HCT116 (cell line): ENCODE measurements around the gene NLE1. TPM values are rescaled to one million over a fixed set of nuclear protein-coding genes. Genes with fewer than 3 reads are reported as not detected.

Experiments
- ATAC-seq: fragments of 200-7000 bp; cut with Tn5 transposase; 2 replicates; pipeline ENCODE4 v1.9.1; 2020; ENCODE audit warnings: mild to moderate bottlenecking, moderate library complexity
- BruUV-seq: library from RNA; stranded (reverse); fragments of 400-500 nt; replicated peaks from 2 replicates; lab custom pipeline; 2021; lab: Mats Ljungman, UMichigan
- CTCF ChIA-PET: fragments of 300-600 bp; sonication (Branson Sonifier 250); formaldehyde crosslinking; loops from one replicate; lab custom pipeline; 2021; ENCODE audit warnings: antibody characterized with exemption; lab: Charles Lee
- POLR2A ChIA-PET: fragments of 300-600, 350-600 bp; sonication (Branson Sonifier 250); formaldehyde crosslinking; loops from one replicate; lab custom pipeline; 2021; ENCODE audit warnings: antibody characterized with exemption; lab: Charles Lee
- RAD21 ChIA-PET, 2 experiments: fragments of 300-600 bp; sonication (Branson Sonifier 250); formaldehyde crosslinking; loops; one replicate each; lab custom pipeline; 2023; ENCODE audit warnings: low total read pairs in 2 of 2; ENCODE audit not compliant: uncharacterized antibody in 2 of 2, unreplicated experiment in 2 of 2, low non-redundant PET in 1 of 2; lab: Charles Lee
- DNase-seq: peaks from one replicate; pipeline ENCODE4 v3.0.0-alpha.2; 2010; ENCODE audit warnings: low read depth, low spot score
- H2AFZ ChIP-seq: fragments of 200-600 bp; shearing (Covaris generic), sonication (generic); 2 replicates; pipeline ENCODE4 v1.6.1; 2017; ENCODE audit warnings: low read depth, mixed run types, mixed read lengths, antibody characterized with exemption, low read length; ENCODE audit not compliant: poor library complexity, severe bottlenecking
- H3K27ac ChIP-seq: 2 replicates; pipeline ENCODE4 v1.5.1; 2012; ENCODE audit warnings: low read depth, low read length
- H3K27me3 ChIP-seq: fragments of 200-600 bp; sonication (generic); 2 replicates; pipeline ENCODE4 v1.6.1; 2016; ENCODE audit warnings: mixed run types, low read length, mixed read lengths; ENCODE audit not compliant: insufficient read depth
- H3K36me3 ChIP-seq, 2 experiments: fragments of 200-500 bp in 1 of 2; fragments of 200-600 bp in 1 of 2; sonication (Bioruptor generic) in 1 of 2; sonication (generic) in 1 of 2; 2 replicates each; pipeline versions ENCODE4 v1.5.1 to v1.6.1; 2014 to 2016; ENCODE audit warnings: low read length in 2 of 2, inconsistent platforms in 1 of 2, mixed read lengths in 1 of 2, mixed run types in 1 of 2; ENCODE audit not compliant: insufficient read depth in 2 of 2, control insufficient read depth in 1 of 2
- H3K4me1 ChIP-seq, 2 experiments: fragments of 200-600 bp in 1 of 2; sonication (generic) in 1 of 2; 2 replicates each; pipeline versions ENCODE4 v1.5.1 to v1.6.1; 2012 to 2017; ENCODE audit warnings: low read length in 2 of 2, inconsistent platforms in 1 of 2, mild to moderate bottlenecking in 1 of 2, mixed read lengths in 1 of 2, mixed run types in 1 of 2, moderate library complexity in 1 of 2; ENCODE audit not compliant: insufficient read depth in 2 of 2, control insufficient read depth in 1 of 2
- H3K4me2 ChIP-seq: fragments of 200-600 bp; sonication (generic); 2 replicates; pipeline ENCODE4 v1.6.1; 2017; ENCODE audit warnings: mixed run types, low read length, mixed read lengths
- H3K4me3 ChIP-seq, 2 experiments: fragments of 200-600 bp in 1 of 2; sonication (generic) in 1 of 2; replicated peaks in 1 of 2; 2 replicates each; pipeline ENCODE4 v1.5.1; 2011 to 2016; ENCODE audit warnings: low read length in 2 of 2, control low read depth in 1 of 2, low read depth in 1 of 2, mild to moderate bottlenecking in 1 of 2, mixed read lengths in 1 of 2, mixed run types in 1 of 2
- H3K79me2 ChIP-seq: fragments of 200-600 bp; sonication (generic); 2 replicates; pipeline ENCODE4 v1.6.1; 2017; ENCODE audit warnings: mild to moderate bottlenecking, mixed run types, low read length, moderate library complexity, mixed read lengths; ENCODE audit not compliant: insufficient read depth
- H3K9ac ChIP-seq: fragments of 200-600 bp; sonication (generic); 2 replicates; pipeline ENCODE4 v1.6.1; 2016; ENCODE audit warnings: low read length, mixed read lengths
- H3K9me2 ChIP-seq: fragments of 200-600 bp; sonication (generic), shearing (Covaris generic); 2 replicates; pipeline ENCODE4 v1.6.1; 2017; ENCODE audit warnings: mixed run types, mild to moderate bottlenecking, moderate library complexity; ENCODE audit not compliant: insufficient read depth
- H3K9me3 ChIP-seq, 2 experiments: fragments of 200-500 bp in 1 of 2; fragments of 200-600 bp in 1 of 2; sonication (Bioruptor generic) in 1 of 2; sonication (generic) in 1 of 2; 2 replicates each; pipeline ENCODE4 v1.6.1; 2014 to 2017; ENCODE audit warnings: low read length in 2 of 2, mixed read lengths in 2 of 2, inconsistent platforms in 1 of 2, low read depth in 1 of 2, mild to moderate bottlenecking in 1 of 2, mixed run types in 1 of 2, moderate library complexity in 1 of 2; ENCODE audit not compliant: control insufficient read depth in 1 of 2, insufficient read depth in 1 of 2
- H4K20me1 ChIP-seq: fragments of 200-600 bp; sonication (generic), shearing (Covaris generic); 2 replicates; pipeline ENCODE4 v1.6.1; 2017; ENCODE audit warnings: mixed run types, mild to moderate bottlenecking, moderate library complexity; ENCODE audit not compliant: insufficient read depth
- ATF3 ChIP-seq: IDR thresholded peaks from 2 replicates; pipeline ENCODE4 v1.6.1; 2012
- EGR1 ChIP-seq: IDR thresholded peaks from 2 replicates; pipeline ENCODE4 v1.6.1; 2012; ENCODE audit warnings: low read depth
- JUND ChIP-seq: IDR thresholded peaks from 2 replicates; pipeline ENCODE4 v1.6.1; 2012
- MAX ChIP-seq: IDR thresholded peaks from 2 replicates; pipeline ENCODE4 v1.6.1; 2012
- POLR2A ChIP-seq: IDR thresholded peaks from 2 replicates; pipeline ENCODE4 v1.7.0; 2011; ENCODE audit warnings: borderline replicate concordance; ENCODE audit not compliant: insufficient read depth, insufficient read length; ENCODE audit errors: extremely low read depth
- SIN3A ChIP-seq: IDR thresholded peaks from 2 replicates; pipeline ENCODE4 v1.6.1; 2012; ENCODE audit warnings: low read depth
- SP1 ChIP-seq: IDR thresholded peaks from 2 replicates; pipeline ENCODE4 v1.6.1; 2012; ENCODE audit warnings: low read depth
- SRF ChIP-seq: IDR thresholded peaks from 2 replicates; pipeline ENCODE4 v1.6.1; 2012; ENCODE audit warnings: low read depth
- TCF7L2 ChIP-seq: IDR thresholded peaks from 2 replicates; pipeline ENCODE4 v1.7.0; 2011; ENCODE audit warnings: borderline replicate concordance, inconsistent platforms; ENCODE audit not compliant: insufficient read depth, insufficient read length; ENCODE audit errors: extremely low read depth
- YY1 ChIP-seq: IDR thresholded peaks from 2 replicates; pipeline ENCODE4 v1.6.1; 2011; ENCODE audit warnings: low read length, low read depth, moderate library complexity, mild to moderate bottlenecking; ENCODE audit not compliant: insufficient replicate concordance; ENCODE audit errors: extremely low read depth
- ZFX ChIP-seq: fragments of 450-650 bp; IDR thresholded peaks from 2 replicates; pipeline ENCODE4 v1.6.1; 2017
- ZNF274 ChIP-seq: fragments of 200-500 bp; sonication (Bioruptor generic); IDR thresholded peaks from 2 replicates; pipeline ENCODE4 v1.6.1; 2014; ENCODE audit warnings: mild to moderate bottlenecking, low read depth, low read length, inconsistent platforms
- intact Hi-C: fragments of 100-400 bp; cut with micrococcal nuclease; formaldehyde crosslinking; loops from 2 replicates; pipeline ENCODE4 v1.10.0; 2022
- total RNA-seq: library from RNA; stranded (reverse); gene quantifications from one replicate; pipeline ENCODE4 v1.2.1, GENCODE V29; 2021; ENCODE audit not compliant: unreplicated experiment

Gene NLE1
- total RNA-seq, 1 experiment from 2014 or later, result 55.5 TPM

GRCh38 chr17:35079547-35080423 lies 62.3 kb downstream of the NLE1 start:
- no peak for TF ChIP-seq YY1
- no peak for TF ChIP-seq EGR1
- no peak for TF ChIP-seq MAX
- no peak for TF ChIP-seq POLR2A
- TF ChIP-seq ATF3, result no peak
- TF ChIP-seq ZNF274, result no peak
- TF ChIP-seq ZFX, result no peak
- no peak for TF ChIP-seq SRF
- TF ChIP-seq JUND, result no peak
- no peak for TF ChIP-seq TCF7L2
- TF ChIP-seq SIN3A, result no peak
- no peak for TF ChIP-seq SP1
- TF ChIP-seq, all 23 proteins: peak for 0
- ChIA-PET CTCF (interaction anchor here (1.9 kb wide), 1 partner anchor 10 kb away, joined by 7 read pairs; no protein-coding TSS in a partner anchor), RAD21 (no interaction called here), POLR2A (interaction anchor here (3.9 kb wide), 1 partner anchor 16 kb away, joined by 17 read pairs; the partner anchor contains the start of gene RFFL)
- Histone ChIP-seq H3K4me3 (no peak overlapping the region), H3K9me2 (no peaks in the 10 kb centered on the region; the same call in 1 of the 2 replicates), H3K9ac (no peak overlapping the region), H2AFZ (no peak overlapping the region), H3K79me2 (peaks cover 80% of the 10 kb centered on the region), H3K4me1 (peaks cover 49 to 58% of the 10 kb centered on the region in 2 experiments), H3K27me3 (no peaks in the 10 kb centered on the region), H3K4me2 (peak overlapping the region; percentile 11; the same call in 1 of the 2 replicates), H4K20me1 (no peaks in the 10 kb centered on the region), H3K27ac (no peak overlapping the region), H3K9me3 (no peaks in the 10 kb centered on the region), H3K36me3 (no peaks in the 10 kb centered on the region)
- intact Hi-C loops, result no loop called here
- BruUV-seq, result no TSS peak
- DNase-seq (no peak), ATAC-seq (no peak)

Other genes with a start within 250 kb of the NLE1 start
- gene CCT6B, start 180.8 kb downstream of the NLE1 start, total RNA-seq, result 1.1 TPM
- gene ZNF830, start 180.8 kb downstream of the NLE1 start, total RNA-seq, result 11.1 TPM
- 49.4 TPM for gene LIG3, start 161.8 kb downstream of the NLE1 start, total RNA-seq
- gene RFFL, start 78.6 kb downstream of the NLE1 start, total RNA-seq, result 40.3 TPM
- gene RAD51D, start 22.4 kb downstream of the NLE1 start, total RNA-seq, result 12.9 TPM
- not detected for gene FNDC8, start 20.7 kb downstream of the NLE1 start, total RNA-seq
- gene UNC45B, start 5.5 kb upstream of the NLE1 start, total RNA-seq, result not detected
- not detected for gene SLC35G3, start 52.1 kb upstream of the NLE1 start, total RNA-seq
- 23.7 TPM for gene SLFN5, start 100.8 kb upstream of the NLE1 start, total RNA-seq
- gene SLFN11, start 231.3 kb upstream of the NLE1 start, total RNA-seq, result not detected